ENCODE measurements around the gene IL34. TPM values are rescaled to one million over a fixed set of nuclear protein-coding genes. Genes with fewer than 3 reads are reported as not detected.
A peak's percentile ranks its signal among the peaks of the same experiment; 100 is the strongest.

The IL34 gene
- total and polyA plus RNA-seq, 2 of the 13 experiments (the other 11 are each of a cell fraction or from before 2014, with no cell fraction given), result 1.2 to 1.3 TPM

GRCh38 chr16:70689035-70689969 lies 42.9 kb downstream of the IL34 start (continued):
- TF ChIP-seq KIAA2018 (CRISPR knock-in tag; IDR thresholded peaks at IDR 0.05; ENCODE audit: borderline replicate concordance) (no peak), CCAR2 (optimal IDR thresholded peaks at IDR 0.05; ENCODE audit: low read depth, low read length) (no peak), ZNF598 (CRISPR knock-in tag; IDR thresholded peaks at IDR 0.05; ENCODE audit: borderline replicate concordance) (peak; percentile 53; the same call in 1 of the 2 replicates), RBM22 (optimal IDR thresholded peaks at IDR 0.05; ENCODE audit: low read length) (no peak), MYNN (CRISPR knock-in tag; IDR thresholded peaks at IDR 0.05; ENCODE audit: low read depth) (no peak), THAP9 (CRISPR knock-in tag; IDR thresholded peaks at IDR 0.05; ENCODE audit: borderline replicate concordance) (peak; percentile 38; the same call in 1 of the 2 replicates), KLF9 (CRISPR knock-in tag; IDR thresholded peaks at IDR 0.05; ENCODE audit: low read depth) (peak; percentile 58; the same call in 1 of the 2 replicates), ZNF552 (CRISPR knock-in tag; IDR thresholded peaks at IDR 0.05; ENCODE audit: borderline replicate concordance) (no peak), SMC3 (IDR thresholded peaks at IDR 0.05; ENCODE audit: low read length) (peak; percentile 31), ZNF557 (CRISPR knock-in tag; IDR thresholded peaks at IDR 0.05) (no peak), EHMT2 (IDR thresholded peaks at IDR 0.05; ENCODE audit: borderline replicate concordance, low read depth, low read length) (no peak), IKZF4 (CRISPR knock-in tag; IDR thresholded peaks at IDR 0.05; ENCODE audit: borderline replicate concordance, low read depth, not compliant biosample characterization) (peak; percentile 50), TFDP2 (CRISPR knock-in tag; IDR thresholded peaks at IDR 0.05) (no peak)
